Parathyroid adenoma (tissue), 2 donors: ENCODE data around the gene MORF4L1.

Experiments used
- H2AFZ ChIP-seq: fragments of 300-600 bp; sonication (generic); one replicate; pipeline ENCODE4 v1.7.0; 2017; ENCODE audit warnings: antibody characterized with exemption, mild to moderate bottlenecking
- H3K27ac ChIP-seq: fragments of 300-600 bp; sonication (generic); one replicate; pipeline ENCODE4 v1.7.0; 2017
- H3K27me3 ChIP-seq: fragments of 300-600 bp; sonication (generic); one replicate; pipeline ENCODE4 v1.7.0; 2017; ENCODE audit warnings: low read length; ENCODE audit not compliant: control insufficient read depth, insufficient read depth
- H3K36me3 ChIP-seq: fragments of 300-600 bp; sonication (generic); one replicate; pipeline ENCODE4 v1.7.0; 2017; ENCODE audit warnings: low read length; ENCODE audit not compliant: control insufficient read depth, insufficient read depth
- H3K4me1 ChIP-seq: fragments of 300-600 bp; sonication (generic); one replicate; pipeline ENCODE4 v1.7.0; 2017; ENCODE audit warnings: control low read depth
- H3K4me2 ChIP-seq: fragments of 300-600 bp; sonication (generic); one replicate; pipeline ENCODE4 v1.7.0; 2017; ENCODE audit warnings: low read length
- H3K4me3 ChIP-seq: fragments of 300-600 bp; sonication (generic); one replicate; pipeline ENCODE4 v1.7.0; 2017; ENCODE audit warnings: low read depth, low read length
- H3K79me2 ChIP-seq: fragments of 300-600 bp; sonication (generic); one replicate; pipeline ENCODE4 v1.7.0; 2017; ENCODE audit warnings: control low read depth
- H3K9ac ChIP-seq: fragments of 300-600 bp; sonication (generic); one replicate; pipeline ENCODE4 v1.7.0; 2017; ENCODE audit warnings: mild to moderate bottlenecking
- H3K9me3 ChIP-seq: fragments of 300-600 bp; sonication (generic); one replicate; pipeline ENCODE4 v1.7.0; 2017; ENCODE audit warnings: low read length; ENCODE audit not compliant: control insufficient read depth
- CTCF ChIP-seq: fragments of 300-600 bp; sonication (generic); IDR thresholded peaks from one replicate; pipeline ENCODE4 v1.7.0; 2017; ENCODE audit warnings: antibody characterized with exemption, mild to moderate bottlenecking
- donor health status: primary hyperparathyroidism.

Gene MORF4L1

GRCh38 chr15:78878356-78878755 is 5.7 kb downstream of the MORF4L1 start:
- Histone ChIP-seq H3K79me2 (peaks cover 29% of the 10 kb centered on the region), H3K9ac (no peak overlapping the region), H3K4me1 (peaks cover 6% of the 10 kb centered on the region), H3K36me3 (no peaks in the 10 kb centered on the region), H3K4me3 (no peak overlapping the region), H2AFZ (no peak overlapping the region), H3K9me3 (no peaks in the 10 kb centered on the region), H3K27ac (no peak overlapping the region), H3K4me2 (no peak overlapping the region), H3K27me3 (no peaks in the 10 kb centered on the region)
- TF ChIP-seq CTCF: no peak

- H3K36me3 ChIP-seq: no peaks in the 10 kb centered on the region
- no peak for TF ChIP-seq CTCF
- peaks cover 6% of the 10 kb centered on the region for H3K4me1 ChIP-seq
- H3K27me3 ChIP-seq: no peaks in the 10 kb centered on the region
- peaks cover 33% of the 10 kb centered on the region for H3K79me2 ChIP-seq
- H3K9me3 ChIP-seq: no peaks in the 10 kb centered on the region
- H3K4me3 ChIP-seq: no peak overlapping the region
- H3K9ac ChIP-seq: no peak overlapping the region
- H3K27ac ChIP-seq: no peak overlapping the region
- no peak overlapping the region for H3K4me2 ChIP-seq
- no peak overlapping the region for H2AFZ ChIP-seq
Measured at GRCh38 chr15:78879517-78880241, 7.0 kb downstream of the MORF4L1 start.

- H2AFZ ChIP-seq: no peak overlapping the region
- H3K27me3 ChIP-seq: no peaks in the 10 kb centered on the region
- H3K9me3 ChIP-seq: no peaks in the 10 kb centered on the region
- no peak overlapping the region for H3K27ac ChIP-seq
- H3K36me3 ChIP-seq: no peaks in the 10 kb centered on the region
- H3K9ac ChIP-seq: no peak overlapping the region
- peaks cover 30% of the 10 kb centered on the region for H3K79me2 ChIP-seq
- H3K4me2 ChIP-seq: no peak overlapping the region
- H3K4me1 ChIP-seq: peaks cover 3% of the 10 kb centered on the region
- TF ChIP-seq CTCF: no peak
- no peak overlapping the region for H3K4me3 ChIP-seq
Measured at GRCh38 chr15:78880242-78880533, 7.5 kb downstream of the MORF4L1 start.

- no peaks in the 10 kb centered on the region for H3K9me3 ChIP-seq
- H3K79me2 ChIP-seq: peaks cover 27% of the 10 kb centered on the region
- no peak overlapping the region for H3K27ac ChIP-seq
- H3K4me1 ChIP-seq: peaks cover 3% of the 10 kb centered on the region
- no peaks in the 10 kb centered on the region for H3K36me3 ChIP-seq
- H3K4me3 ChIP-seq: no peak overlapping the region
- H3K4me2 ChIP-seq: no peak overlapping the region
- H2AFZ ChIP-seq: no peak overlapping the region
- TF ChIP-seq CTCF: no peak
- H3K9ac ChIP-seq: no peak overlapping the region
- no peaks in the 10 kb centered on the region for H3K27me3 ChIP-seq
Measured at GRCh38 chr15:78880813-78881212, 8.1 kb downstream of the MORF4L1 start.

- no peak for TF ChIP-seq CTCF
- Histone ChIP-seq H2AFZ (no peak overlapping the region), H3K79me2 (peaks cover 19% of the 10 kb centered on the region), H3K4me1 (peaks cover 3% of the 10 kb centered on the region), H3K36me3 (no peaks in the 10 kb centered on the region), H3K9me3 (no peaks in the 10 kb centered on the region), H3K27me3 (no peaks in the 10 kb centered on the region), H3K4me2 (no peak overlapping the region), H3K4me3 (no peak overlapping the region), H3K9ac (no peak overlapping the region), H3K27ac (no peak overlapping the region)
Measured at GRCh38 chr15:78881681-78882080, 9.0 kb downstream of the MORF4L1 start.
